ENCODE results near the gene CORO2A.
"Not testable (repeated sequence)": the region's sequence is repeated elsewhere in the genome, so short reads cannot be mapped to it uniquely, and the experiment has no call there.

DNA sequence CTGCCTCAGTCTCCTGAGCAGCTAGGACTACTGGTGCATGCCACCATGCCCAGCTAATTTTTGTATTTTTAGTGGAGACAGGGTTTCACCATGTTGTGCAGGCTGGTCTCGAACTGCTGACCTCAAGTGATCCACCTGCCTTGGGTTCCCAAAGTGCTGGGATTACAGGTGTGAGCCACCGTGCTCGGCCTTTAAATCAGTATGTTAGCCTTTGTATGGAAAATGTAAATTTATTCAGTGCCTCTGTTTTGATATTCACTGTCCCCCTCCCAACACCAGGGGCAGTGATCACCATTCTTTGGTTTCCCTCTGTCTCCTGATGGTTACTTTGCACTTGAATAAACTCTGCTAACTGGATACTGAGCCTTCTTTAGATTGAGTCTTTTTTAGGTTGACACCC lies 101.8 kb downstream of the CORO2A start:
- TF ChIP-seq, protein P1, sequence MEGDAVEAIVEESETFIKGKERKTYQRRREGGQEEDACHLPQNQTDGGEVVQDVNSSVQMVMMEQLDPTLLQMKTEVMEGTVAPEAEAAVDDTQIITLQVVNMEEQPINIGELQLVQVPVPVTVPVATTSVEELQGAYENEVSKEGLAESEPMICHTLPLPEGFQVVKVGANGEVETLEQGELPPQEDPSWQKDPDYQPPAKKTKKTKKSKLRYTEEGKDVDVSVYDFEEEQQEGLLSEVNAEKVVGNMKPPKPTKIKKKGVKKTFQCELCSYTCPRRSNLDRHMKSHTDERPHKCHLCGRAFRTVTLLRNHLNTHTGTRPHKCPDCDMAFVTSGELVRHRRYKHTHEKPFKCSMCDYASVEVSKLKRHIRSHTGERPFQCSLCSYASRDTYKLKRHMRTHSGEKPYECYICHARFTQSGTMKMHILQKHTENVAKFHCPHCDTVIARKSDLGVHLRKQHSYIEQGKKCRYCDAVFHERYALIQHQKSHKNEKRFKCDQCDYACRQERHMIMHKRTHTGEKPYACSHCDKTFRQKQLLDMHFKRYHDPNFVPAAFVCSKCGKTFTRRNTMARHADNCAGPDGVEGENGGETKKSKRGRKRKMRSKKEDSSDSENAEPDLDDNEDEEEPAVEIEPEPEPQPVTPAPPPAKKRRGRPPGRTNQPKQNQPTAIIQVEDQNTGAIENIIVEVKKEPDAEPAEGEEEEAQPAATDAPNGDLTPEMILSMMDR (IDR thresholded peaks at IDR 0.05), result not testable (repeated sequence)
- not testable (repeated sequence) for TF ChIP-seq EP300, POLR2AphosphoS5, POLR2A (IDR thresholded peaks at IDR 0.05)
